Mammary epithelial cell (primary cell): ENCODE measurements around the gene GRK4.

Experiments used
- EZH2 ChIP-seq: IDR thresholded peaks from 2 replicates; pipeline ENCODE4 v1.6.1; 2012; ENCODE audit warnings: low read length, inconsistent platforms, borderline replicate concordance
- TF ChIP-seq, protein P1 (sequence below), 2 donors: IDR thresholded peaks in 1 of 2; conservative IDR thresholded peaks in 1 of 2; 2 replicates each; pipeline ENCODE4 v1.5.1; 2011 to 2012; ENCODE audit warnings: inconsistent platforms in 2 of 2, low read length in 2 of 2, mild to moderate bottlenecking in 2 of 2, control low read depth in 1 of 2, low read depth in 1 of 2; ENCODE audit not compliant: insufficient read depth in 1 of 2; ENCODE audit errors: extremely low read depth in 1 of 2

DNA sequence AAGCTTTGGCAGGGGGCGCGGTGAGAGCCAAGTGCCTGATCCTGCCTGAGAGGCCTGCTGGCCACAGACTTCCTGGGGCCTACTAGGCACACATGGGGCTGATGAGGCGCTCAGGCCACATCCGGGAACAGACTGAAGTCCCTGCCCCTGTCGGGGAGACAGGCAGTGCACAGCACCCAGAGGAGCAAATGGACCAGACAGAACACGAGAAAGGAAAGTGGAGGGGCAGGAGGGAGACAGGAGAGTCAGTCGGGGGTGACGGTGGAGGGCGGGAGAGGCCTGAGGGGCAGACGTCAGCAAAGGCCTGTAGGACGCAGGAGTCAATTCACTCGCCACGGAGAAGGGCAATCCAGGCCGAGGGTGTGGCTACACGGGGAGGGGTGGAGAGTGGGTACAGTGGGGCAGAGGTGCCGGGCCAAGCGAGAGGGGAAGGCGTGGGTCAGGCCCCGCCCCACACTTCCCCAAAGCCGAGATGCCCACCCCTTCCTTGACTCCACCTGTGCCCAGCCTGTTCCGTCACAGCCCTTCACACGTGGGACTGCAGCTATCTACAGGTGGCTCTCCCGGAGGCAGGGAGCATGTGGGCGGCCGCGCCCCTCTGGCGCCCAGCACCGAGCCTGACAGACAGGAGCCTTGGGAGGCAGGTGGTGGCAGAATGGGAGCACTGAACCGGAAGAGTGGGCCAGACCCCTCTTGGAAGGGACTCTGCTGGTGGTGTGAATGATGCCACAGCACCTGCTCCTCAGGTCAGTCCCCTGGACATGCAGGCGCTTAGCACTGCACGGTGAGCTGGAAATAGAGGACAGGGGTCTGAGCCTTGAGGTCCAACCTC, 20.6 kb upstream of the GRK4 start:
- TF ChIP-seq, protein P1, sequence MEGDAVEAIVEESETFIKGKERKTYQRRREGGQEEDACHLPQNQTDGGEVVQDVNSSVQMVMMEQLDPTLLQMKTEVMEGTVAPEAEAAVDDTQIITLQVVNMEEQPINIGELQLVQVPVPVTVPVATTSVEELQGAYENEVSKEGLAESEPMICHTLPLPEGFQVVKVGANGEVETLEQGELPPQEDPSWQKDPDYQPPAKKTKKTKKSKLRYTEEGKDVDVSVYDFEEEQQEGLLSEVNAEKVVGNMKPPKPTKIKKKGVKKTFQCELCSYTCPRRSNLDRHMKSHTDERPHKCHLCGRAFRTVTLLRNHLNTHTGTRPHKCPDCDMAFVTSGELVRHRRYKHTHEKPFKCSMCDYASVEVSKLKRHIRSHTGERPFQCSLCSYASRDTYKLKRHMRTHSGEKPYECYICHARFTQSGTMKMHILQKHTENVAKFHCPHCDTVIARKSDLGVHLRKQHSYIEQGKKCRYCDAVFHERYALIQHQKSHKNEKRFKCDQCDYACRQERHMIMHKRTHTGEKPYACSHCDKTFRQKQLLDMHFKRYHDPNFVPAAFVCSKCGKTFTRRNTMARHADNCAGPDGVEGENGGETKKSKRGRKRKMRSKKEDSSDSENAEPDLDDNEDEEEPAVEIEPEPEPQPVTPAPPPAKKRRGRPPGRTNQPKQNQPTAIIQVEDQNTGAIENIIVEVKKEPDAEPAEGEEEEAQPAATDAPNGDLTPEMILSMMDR (conservative IDR thresholded peaks at IDR 0.05 in 1 of 2, IDR thresholded peaks at IDR 0.05 in 1 of 2; ENCODE audit: extremely low read depth in 1 of 2, insufficient read depth in 1 of 2, low read depth in 1 of 2, low read length in 2 of 2) = no peak
- TF ChIP-seq EZH2 = no peak
